OCI-LY3 (cell line): ENCODE data around the gene TMEM50A.
"Not testable (repeated sequence)": the region's sequence is repeated elsewhere in the genome, so short reads cannot be mapped to it uniquely, and the experiment has no call there.

Experiments used
- H2AFZ ChIP-seq: fragments of 200-600, 300-600 bp; shearing (Covaris generic); 2 replicates; pipeline ENCODE4 v1.6.0; 2014; ENCODE audit warnings: antibody characterized with exemption, low read depth, low read length
- H3K27ac ChIP-seq: fragments of 200-600, 300-600 bp; sonication (generic); 2 replicates; pipeline ENCODE4 v1.5.1; 2014; ENCODE audit warnings: mild to moderate bottlenecking, low read length, moderate library complexity, mixed read lengths
- H3K27me3 ChIP-seq: fragments of 200-600, 300-600 bp; sonication (generic); 2 replicates; pipeline ENCODE4 v1.6.1; 2014; ENCODE audit warnings: low read depth, low read length, mixed read lengths
- H3K36me3 ChIP-seq: fragments of 200-600, 300-600 bp; sonication (generic); replicated peaks from 2 replicates; pipeline ENCODE3; 2014; ENCODE audit warnings: low read depth, low read length, mixed read lengths
- H3K4me1 ChIP-seq: fragments of 300-600, 200-600 bp; sonication (generic); 2 replicates; pipeline ENCODE4 v1.6.1; 2014; ENCODE audit warnings: low read length, mixed read lengths
- H3K4me2 ChIP-seq: fragments of 200-600, 300-600 bp; sonication (generic); 2 replicates; pipeline ENCODE4 v1.6.1; 2014; ENCODE audit warnings: low read length, mixed read lengths
- H3K4me3 ChIP-seq: fragments of 300-600, 200-600 bp; sonication (generic); 2 replicates; pipeline ENCODE4 v1.5.1; 2014; ENCODE audit warnings: antibody characterized with exemption, mild to moderate bottlenecking, low read length, moderate library complexity
- H3K79me2 ChIP-seq: fragments of 300-600, 200-600 bp; shearing (Covaris generic); 2 replicates; pipeline ENCODE4 v1.6.1; 2014; ENCODE audit warnings: mild to moderate bottlenecking, low read length, mixed read lengths
- H3K9ac ChIP-seq: fragments of 300-600, 200-600 bp; shearing (Covaris generic); 2 replicates; pipeline ENCODE4 v1.6.0; 2014; ENCODE audit warnings: mild to moderate bottlenecking, low read length, moderate library complexity
- H3K9me3 ChIP-seq: fragments of 200-600, 300-600 bp; shearing (Covaris generic); 2 replicates; pipeline ENCODE4 v1.6.1; 2014; ENCODE audit warnings: low read length, mixed read lengths; ENCODE audit not compliant: insufficient read depth
- H4K20me1 ChIP-seq: fragments of 200-600, 300-600 bp; sonication (generic); 2 replicates; pipeline ENCODE4 v1.6.1; 2016; ENCODE audit warnings: low read length, mixed read lengths; ENCODE audit not compliant: insufficient read depth

Gene TMEM50A

GRCh38 chr1:25304936-25305335, 33.2 kb upstream of the TMEM50A start:
- H3K9me3 ChIP-seq, H3K4me2 ChIP-seq, H3K79me2 ChIP-seq, H3K27ac ChIP-seq, H3K4me3 ChIP-seq, H3K36me3 ChIP-seq, H3K27me3 ChIP-seq, H3K9ac ChIP-seq, H2AFZ ChIP-seq, H3K4me1 ChIP-seq, H4K20me1 ChIP-seq: not testable (repeated sequence)

- not testable (repeated sequence) for H3K79me2 ChIP-seq, H3K4me1 ChIP-seq, H2AFZ ChIP-seq, H3K27me3 ChIP-seq, H4K20me1 ChIP-seq, H3K9ac ChIP-seq, H3K9me3 ChIP-seq, H3K4me3 ChIP-seq, H3K4me2 ChIP-seq, H3K27ac ChIP-seq, H3K36me3 ChIP-seq
Measured at GRCh38 chr1:25308168-25308567, 30.0 kb upstream of the TMEM50A start.

GRCh38 chr1:25309085-25309484, 29.0 kb upstream of the TMEM50A start:
- H3K27me3 ChIP-seq, H3K4me2 ChIP-seq, H2AFZ ChIP-seq, H3K27ac ChIP-seq, H3K9ac ChIP-seq, H4K20me1 ChIP-seq, H3K4me1 ChIP-seq, H3K36me3 ChIP-seq, H3K4me3 ChIP-seq, H3K9me3 ChIP-seq, H3K79me2 ChIP-seq: not testable (repeated sequence)

GRCh38 chr1:25309486-25309885, 28.6 kb upstream of the TMEM50A start:
- H3K27ac ChIP-seq, H4K20me1 ChIP-seq, H3K4me3 ChIP-seq, H3K27me3 ChIP-seq, H3K79me2 ChIP-seq, H3K36me3 ChIP-seq, H3K9me3 ChIP-seq, H3K4me1 ChIP-seq, H2AFZ ChIP-seq, H3K4me2 ChIP-seq, H3K9ac ChIP-seq: not testable (repeated sequence)

- not testable (repeated sequence) for H3K79me2 ChIP-seq, H3K9me3 ChIP-seq, H2AFZ ChIP-seq, H4K20me1 ChIP-seq, H3K9ac ChIP-seq, H3K27me3 ChIP-seq, H3K4me2 ChIP-seq, H3K27ac ChIP-seq, H3K4me3 ChIP-seq, H3K4me1 ChIP-seq, H3K36me3 ChIP-seq
Measured at GRCh38 chr1:25312806-25313470, 25.2 kb upstream of the TMEM50A start.

GRCh38 chr1:25320314-25320938, 17.7 kb upstream of the TMEM50A start:
- H3K9ac ChIP-seq, H3K4me3 ChIP-seq, H3K27ac ChIP-seq, H3K27me3 ChIP-seq, H3K4me2 ChIP-seq, H4K20me1 ChIP-seq, H3K9me3 ChIP-seq, H3K36me3 ChIP-seq, H3K79me2 ChIP-seq, H3K4me1 ChIP-seq, H2AFZ ChIP-seq: not testable (repeated sequence)

- H3K27ac ChIP-seq, H4K20me1 ChIP-seq, H3K4me1 ChIP-seq, H3K27me3 ChIP-seq, H3K4me3 ChIP-seq, H3K9ac ChIP-seq, H3K36me3 ChIP-seq, H3K9me3 ChIP-seq, H2AFZ ChIP-seq, H3K79me2 ChIP-seq, H3K4me2 ChIP-seq: not testable (repeated sequence)
Measured at GRCh38 chr1:25322127-25322526, 16.0 kb upstream of the TMEM50A start.

- H3K4me1 ChIP-seq, H3K4me2 ChIP-seq, H3K9ac ChIP-seq, H3K4me3 ChIP-seq, H4K20me1 ChIP-seq, H2AFZ ChIP-seq, H3K79me2 ChIP-seq, H3K36me3 ChIP-seq, H3K9me3 ChIP-seq, H3K27me3 ChIP-seq, H3K27ac ChIP-seq: not testable (repeated sequence)
Measured at GRCh38 chr1:25324407-25324806, 13.7 kb upstream of the TMEM50A start.

- H3K27me3 ChIP-seq, H3K4me2 ChIP-seq, H3K9ac ChIP-seq, H3K79me2 ChIP-seq, H3K4me3 ChIP-seq, H3K4me1 ChIP-seq, H3K27ac ChIP-seq, H2AFZ ChIP-seq, H3K9me3 ChIP-seq, H3K36me3 ChIP-seq, H4K20me1 ChIP-seq: not testable (repeated sequence)
Measured at GRCh38 chr1:25327864-25328790, 10.0 kb upstream of the TMEM50A start.
